ENCODE measurements around the gene ATP13A3.
"Not testable (repeated sequence)": the region's sequence is repeated elsewhere in the genome, so short reads cannot be mapped to it uniquely, and the experiment has no call there.

The ATP13A3 gene

GRCh38 chr3:194486540-194487288 is at the start of gene ATP13A3:
TSS of gene ATP13A3 (minus strand) at chr3:194487002. CDS start at chr3:194462190, 24,812 bp downstream.
- peak; percentile 97 for DNase-seq (ENCODE audit: low spot score)

- not testable (repeated sequence) for DNase-seq (ENCODE audit: low spot score)
Measured at GRCh38 chr3:194535199-194535598, 48.4 kb upstream of the ATP13A3 start.

- DNase-seq (ENCODE audit: low spot score), result no peak
Measured at GRCh38 chr3:194534243-194534642, 47.4 kb upstream of the ATP13A3 start.

GRCh38 chr3:194532591-194532990 is 45.8 kb upstream of the ATP13A3 start:
- DNase-seq (ENCODE audit: low spot score), result no peak

GRCh38 chr3:194527726-194528125 is 40.9 kb upstream of the ATP13A3 start:
- DNase-seq (ENCODE audit: low spot score), result no peak

GRCh38 chr3:194526164-194526563 is 39.4 kb upstream of the ATP13A3 start:
- DNase-seq (ENCODE audit: low spot score), result no peak

GRCh38 chr3:194522579-194523046 is 35.8 kb upstream of the ATP13A3 start:
- no peak for DNase-seq (ENCODE audit: low spot score)

- peak; percentile 60 for DNase-seq (ENCODE audit: low spot score)
Measured at GRCh38 chr3:194521510-194522260, 34.9 kb upstream of the ATP13A3 start.

- DNase-seq (ENCODE audit: low spot score), result not testable (repeated sequence)
Measured at GRCh38 chr3:194520682-194521162, 33.9 kb upstream of the ATP13A3 start.

- DNase-seq (ENCODE audit: low spot score), result not testable (repeated sequence)
Measured at GRCh38 chr3:194520201-194520600, 33.4 kb upstream of the ATP13A3 start.

GRCh38 chr3:194518652-194519051 is 31.9 kb upstream of the ATP13A3 start:
- peak; percentile 42 for DNase-seq (ENCODE audit: low spot score)

GRCh38 chr3:194517333-194517732 is 30.5 kb upstream of the ATP13A3 start:
- no peak for DNase-seq (ENCODE audit: low spot score)

- no peak for DNase-seq (ENCODE audit: low spot score)
Measured at GRCh38 chr3:194514626-194515025, 27.8 kb upstream of the ATP13A3 start.

- DNase-seq (ENCODE audit: low spot score), result no peak
Measured at GRCh38 chr3:194512895-194513601, 26.2 kb upstream of the ATP13A3 start.

GRCh38 chr3:194508491-194509453 is 22.0 kb upstream of the ATP13A3 start:
- DNase-seq (ENCODE audit: low spot score), result no peak

GRCh38 chr3:194507571-194507970 is 20.8 kb upstream of the ATP13A3 start:
- no peak for DNase-seq (ENCODE audit: low spot score)

- no peak for DNase-seq (ENCODE audit: low spot score)
Measured at GRCh38 chr3:194505791-194506415, 19.1 kb upstream of the ATP13A3 start.

GRCh38 chr3:194504861-194505260 is 18.1 kb upstream of the ATP13A3 start:
- no peak for DNase-seq (ENCODE audit: low spot score)

- DNase-seq (ENCODE audit: low spot score), result no peak
Measured at GRCh38 chr3:194504146-194504545, 17.3 kb upstream of the ATP13A3 start.

- DNase-seq (ENCODE audit: low spot score), result no peak
Measured at GRCh38 chr3:194503081-194503531, 16.3 kb upstream of the ATP13A3 start.

GRCh38 chr3:194500198-194500597 is 13.4 kb upstream of the ATP13A3 start:
- no peak for DNase-seq (ENCODE audit: low spot score)

Measured in GM03348 (cell line).